ENCODE measurements around the gene DENND1A. TPM values are rescaled to one million over a fixed set of nuclear protein-coding genes. Genes with fewer than 3 reads are reported as not detected.

Gene DENND1A
- total RNA-seq, 1 experiment from 2014 or later, result 19.7 TPM

GRCh38 chr9:123378956-123379660, 550.8 kb downstream of the DENND1A start:
- BruUV-seq (replicated peaks), result no TSS peak
- Histone ChIP-seq H3K9me3 (ENCODE audit: control insufficient read depth, insufficient read depth, low read depth, low read length) (no peaks in the 10 kb centered on the region), H3K4me1 (ENCODE audit: control insufficient read depth, insufficient read depth, low read length) (no peaks in the 10 kb centered on the region; the same call in 1 of the 2 replicates), H3K27me3 (ENCODE audit: control insufficient read depth, insufficient read depth, low read length) (no peaks in the 10 kb centered on the region), H3K27ac (ENCODE audit: low read length) (no peak overlapping the region), H3K4me3 (ENCODE audit: low read depth in 2 of 2, low read length in 2 of 2) (no peak overlapping the region), H3K36me3 (ENCODE audit: control insufficient read depth, insufficient read depth, low read length) (no peaks in the 10 kb centered on the region)
- DNase-seq (ENCODE audit: low read depth, low spot score) (no peak), ATAC-seq (no peak)
- ChIA-PET CTCF (no interaction called here), POLR2A (no interaction called here)
- in situ Hi-C loops (cut with HindIII; ENCODE audit: low pct_unique_long_range_greater_than_20kb, low sequenced_read_pairs) (no loop called here), intact Hi-C loops (cut with micrococcal nuclease; ENCODE audit: unreplicated experiment) (no loop called here)
- no peak for TF ChIP-seq SIN3A (IDR thresholded peaks at IDR 0.05; ENCODE audit: borderline replicate concordance, insufficient read depth, low read depth, low read length)
- no peak for TF ChIP-seq POLR2AphosphoS5 (IDR thresholded peaks at IDR 0.05; ENCODE audit: low read depth, low read length)
- no peak for TF ChIP-seq TCF7L2 (IDR thresholded peaks at IDR 0.05; ENCODE audit: low read depth, low read length)
- TF ChIP-seq CTCF (IDR thresholded peaks at IDR 0.05), result no peak
- no peak for TF ChIP-seq REST (IDR thresholded peaks at IDR 0.05; ENCODE audit: insufficient read depth in 1 of 2, low read depth in 2 of 2, low read length in 1 of 2)

GRCh38 chr9:123378025-123378424, 551.9 kb downstream of the DENND1A start:
- POLR2A ChIA-PET, result no interaction called here
- in situ Hi-C loops (cut with HindIII; ENCODE audit: low pct_unique_long_range_greater_than_20kb, low sequenced_read_pairs), result no loop called here
- Histone ChIP-seq H3K27ac (ENCODE audit: low read length) (no peak overlapping the region), H3K9me3 (ENCODE audit: control insufficient read depth, insufficient read depth, low read depth, low read length) (no peaks in the 10 kb centered on the region), H3K4me1 (ENCODE audit: control insufficient read depth, insufficient read depth, low read length) (no peaks in the 10 kb centered on the region; the same call in 1 of the 2 replicates), H3K27me3 (ENCODE audit: control insufficient read depth, insufficient read depth, low read length) (no peaks in the 10 kb centered on the region), H3K4me3 (ENCODE audit: low read depth in 2 of 2, low read length in 2 of 2) (no peak overlapping the region), H3K36me3 (ENCODE audit: control insufficient read depth, insufficient read depth, low read length) (no peaks in the 10 kb centered on the region)
- intact Hi-C loops (cut with micrococcal nuclease; ENCODE audit: unreplicated experiment), result no loop called here
- BruUV-seq (replicated peaks), result no TSS peak
- DNase-seq (ENCODE audit: low read depth, low spot score), result no peak
- TF ChIP-seq POLR2AphosphoS5 (IDR thresholded peaks at IDR 0.05; ENCODE audit: low read depth, low read length), result no peak
- peak; percentile 34 for ATAC-seq
- CTCF ChIA-PET, result no interaction called here

- ATAC-seq, result no peak
- no peak overlapping the region for H3K27ac ChIP-seq (ENCODE audit: low read length)
- BruUV-seq (replicated peaks), result no TSS peak
- ChIA-PET POLR2A (no interaction called here), CTCF (no interaction called here)
- TF ChIP-seq SIN3A (IDR thresholded peaks at IDR 0.05; ENCODE audit: borderline replicate concordance, insufficient read depth, low read depth, low read length), result no peak
- no peak for TF ChIP-seq CTCF (IDR thresholded peaks at IDR 0.05)
- no peak for TF ChIP-seq REST (IDR thresholded peaks at IDR 0.05; ENCODE audit: insufficient read depth in 1 of 2, low read depth in 2 of 2, low read length in 1 of 2)
- TF ChIP-seq TCF7L2 (IDR thresholded peaks at IDR 0.05; ENCODE audit: low read depth, low read length), result no peak
- TF ChIP-seq POLR2AphosphoS5 (IDR thresholded peaks at IDR 0.05; ENCODE audit: low read depth, low read length), result no peak
- no peaks in the 10 kb centered on the region for H3K9me3 ChIP-seq (ENCODE audit: control insufficient read depth, insufficient read depth, low read depth, low read length)
- H3K4me1 ChIP-seq (ENCODE audit: control insufficient read depth, insufficient read depth, low read length), result no peaks in the 10 kb centered on the region; the same call in 1 of the 2 replicates
- intact Hi-C loops (cut with micrococcal nuclease; ENCODE audit: unreplicated experiment) (no loop called here), in situ Hi-C loops (cut with HindIII; ENCODE audit: low pct_unique_long_range_greater_than_20kb, low sequenced_read_pairs) (no loop called here)
- no peak for DNase-seq (ENCODE audit: low read depth, low spot score)
- no peaks in the 10 kb centered on the region for H3K27me3 ChIP-seq (ENCODE audit: control insufficient read depth, insufficient read depth, low read length)
- H3K36me3 ChIP-seq (ENCODE audit: control insufficient read depth, insufficient read depth, low read length), result no peaks in the 10 kb centered on the region
- H3K4me3 ChIP-seq (ENCODE audit: low read depth in 2 of 2, low read length in 2 of 2), result no peak overlapping the region
Observed at GRCh38 chr9:123377211-123377971, 552.5 kb downstream of the DENND1A start.
